Immature natural killer cell (primary cell): ENCODE data around the gene TEAD2. TPM values are rescaled to one million over a fixed set of nuclear protein-coding genes. Genes with fewer than 3 reads are reported as not detected.

ENCODE experiments used
- DNase-seq, 3 donors: peaks; one replicate each; pipeline ENCODE4 v3.0.0; 2022; ENCODE audit warnings: mixed read lengths in 1 of 3
- H3K27ac Mint-ChIP-seq, 6 donors: one replicate each; pipeline ENCODE4 v1.8.0; 2020; ENCODE audit warnings: mixed read lengths in 6 of 6, mild to moderate bottlenecking in 5 of 6, inconsistent platforms in 4 of 6, moderate library complexity in 3 of 6
- H3K27me3 Mint-ChIP-seq, 3 donors: one replicate each; pipeline ENCODE4 v1.8.0; 2020 to 2021; ENCODE audit warnings: low read depth in 3 of 3, mild to moderate bottlenecking in 3 of 3, mixed read lengths in 3 of 3, moderate library complexity in 3 of 3, inconsistent platforms in 1 of 3
- H3K36me3 Mint-ChIP-seq, 3 donors: one replicate each; pipeline ENCODE4 v1.8.0; 2020; ENCODE audit warnings: mixed read lengths in 3 of 3, inconsistent platforms in 2 of 3, mild to moderate bottlenecking in 2 of 3
- H3K4me1 Mint-ChIP-seq, 2 donors: one replicate each; pipeline ENCODE4 v1.8.0; 2020; ENCODE audit warnings: inconsistent platforms in 2 of 2, mild to moderate bottlenecking in 2 of 2, mixed read lengths in 2 of 2, moderate library complexity in 1 of 2
- H3K4me3 Mint-ChIP-seq, 5 donors: one replicate each; pipeline ENCODE4 v1.8.0; 2020; ENCODE audit warnings: mild to moderate bottlenecking in 5 of 5, mixed read lengths in 5 of 5, inconsistent platforms in 3 of 5, moderate library complexity in 3 of 5
- H3K9me3 Mint-ChIP-seq, 6 donors: one replicate each; pipeline ENCODE4 v1.8.0; 2020; ENCODE audit warnings: mild to moderate bottlenecking in 6 of 6, mixed read lengths in 6 of 6, inconsistent platforms in 4 of 6, moderate library complexity in 3 of 6
- polyA plus RNA-seq, 3 donors: library from polyadenylated mRNA; unstranded; fragments of 300-500 nt; fragmentation: Illumina TruSeq; gene quantifications; one replicate each; pipeline ENCODE4 v1.2.3, GENCODE V29; 2021

TEAD2 gene
- not detected for polyA plus RNA-seq

- no peaks in the 10 kb centered on the region for H3K9me3 Mint-ChIP-seq
Measured at GRCh38 chr19:49362048-49362928, at the start of gene TEAD2. TSS of gene TEAD2 (minus strand) at chr19:49362416. CDS start at chr19:49360075, 2,341 bp downstream.

GRCh38 chr19:49411681-49412326, 49.6 kb upstream of the TEAD2 start:
- DNase-seq, result no peak
- H3K27me3 Mint-ChIP-seq, result peaks cover 9 to 10% (median 9%) of the 10 kb centered on the region in 3 donors
- peaks cover 0 to 1% (median 0%) of the 10 kb centered on the region in 6 donors for H3K9me3 Mint-ChIP-seq
- H3K27ac Mint-ChIP-seq, result peak overlapping the region in 1 of 6 donors; percentile 24
- no peak overlapping the region for H3K4me3 Mint-ChIP-seq
- peaks cover 12 to 14% of the 10 kb centered on the region in 2 donors for H3K4me1 Mint-ChIP-seq
- peaks cover 0 to 4% (median 0%) of the 10 kb centered on the region in 3 donors for H3K36me3 Mint-ChIP-seq

More at GRCh38 chr19:49362048-49362928, at the start of gene TEAD2:
- peaks cover 6 to 11% of the 10 kb centered on the region in 2 donors for H3K4me1 Mint-ChIP-seq
- no peak for DNase-seq
- H3K27ac Mint-ChIP-seq, result no peak within 1 kb of the TSS
- H3K36me3 Mint-ChIP-seq, result no peaks in the 10 kb centered on the region
- H3K4me3 Mint-ChIP-seq, result peak within 1 kb of the TSS; percentile 12 to 60 (median 44)
- peaks cover 5 to 16% (median 15%) of the 10 kb centered on the region in 3 donors for H3K27me3 Mint-ChIP-seq

- Mint-ChIP-seq H3K4me3 (peak overlapping the region in 3 of 5 donors; percentile 19 to 33 (median 19)), H3K36me3 (peaks cover 0 to 4% (median 0%) of the 10 kb centered on the region in 3 donors), H3K27me3 (peaks cover 4 to 9% (median 8%) of the 10 kb centered on the region in 3 donors), H3K4me1 (peaks cover 12 to 14% of the 10 kb centered on the region in 2 donors), H3K9me3 (peaks cover 0 to 1% (median 0%) of the 10 kb centered on the region in 6 donors), H3K27ac (peak overlapping the region in 5 of 6 donors; percentile 0 to 84 (median 54))
- DNase-seq, result no peak
Measured at GRCh38 chr19:49409441-49410029, 47.3 kb upstream of the TEAD2 start.

GRCh38 chr19:49408816-49409440, 46.7 kb upstream of the TEAD2 start:
- H3K9me3 Mint-ChIP-seq, result peaks cover 0 to 1% (median 0%) of the 10 kb centered on the region in 6 donors
- peak overlapping the region in 4 of 6 donors; percentile 0 to 79 (median 47) for H3K27ac Mint-ChIP-seq
- H3K4me3 Mint-ChIP-seq, result peak overlapping the region in 1 of 5 donors; percentile 33
- H3K27me3 Mint-ChIP-seq, result peaks cover 4 to 9% (median 8%) of the 10 kb centered on the region in 3 donors
- peaks cover 0 to 4% (median 0%) of the 10 kb centered on the region in 3 donors for H3K36me3 Mint-ChIP-seq
- H3K4me1 Mint-ChIP-seq, result peaks cover 12 to 14% of the 10 kb centered on the region in 2 donors
- DNase-seq, result no peak

- peaks cover 0 to 4% (median 0%) of the 10 kb centered on the region in 3 donors for H3K36me3 Mint-ChIP-seq
- H3K4me3 Mint-ChIP-seq, result no peak overlapping the region
- H3K9me3 Mint-ChIP-seq, result peaks cover 0 to 1% (median 0%) of the 10 kb centered on the region in 6 donors
- peaks cover 4 to 9% (median 5%) of the 10 kb centered on the region in 3 donors for H3K27me3 Mint-ChIP-seq
- no peak for DNase-seq
- peaks cover 12 to 14% of the 10 kb centered on the region in 2 donors for H3K4me1 Mint-ChIP-seq
- peak overlapping the region in 2 of 6 donors; percentile 19 to 42 for H3K27ac Mint-ChIP-seq
Measured at GRCh38 chr19:49407482-49408015, 45.3 kb upstream of the TEAD2 start.

- no peak overlapping the region for H3K4me3 Mint-ChIP-seq
- no peak for DNase-seq
- peaks cover 0 to 1% (median 0%) of the 10 kb centered on the region in 6 donors for H3K9me3 Mint-ChIP-seq
- no peak overlapping the region for H3K27ac Mint-ChIP-seq
- peaks cover 12 to 14% of the 10 kb centered on the region in 2 donors for H3K4me1 Mint-ChIP-seq
- peaks cover 3 to 10% (median 4%) of the 10 kb centered on the region in 3 donors for H3K27me3 Mint-ChIP-seq
- peaks cover 0 to 4% (median 0%) of the 10 kb centered on the region in 3 donors for H3K36me3 Mint-ChIP-seq
Measured at GRCh38 chr19:49407079-49407478, 44.9 kb upstream of the TEAD2 start.

GRCh38 chr19:49403404-49404187, 41.4 kb upstream of the TEAD2 start:
- Mint-ChIP-seq H3K36me3 (peaks cover 0 to 4% (median 0%) of the 10 kb centered on the region in 3 donors), H3K4me1 (peaks cover 0 to under 1% of the 10 kb centered on the region in 2 donors), H3K27me3 (peaks cover under 1 to 4% (median 2%) of the 10 kb centered on the region in 3 donors), H3K27ac (no peak overlapping the region), H3K9me3 (peaks cover 0 to 1% (median 0%) of the 10 kb centered on the region in 6 donors), H3K4me3 (no peak overlapping the region)
- no peak for DNase-seq

- Mint-ChIP-seq H3K9me3 (no peaks in the 10 kb centered on the region), H3K4me1 (no peaks in the 10 kb centered on the region), H3K36me3 (no peaks in the 10 kb centered on the region), H3K27ac (no peak overlapping the region), H3K4me3 (no peak overlapping the region), H3K27me3 (peaks cover 0 to 5% (median 2%) of the 10 kb centered on the region in 3 donors)
- DNase-seq, result no peak
Measured at GRCh38 chr19:49400029-49400428, 37.8 kb upstream of the TEAD2 start.

- Mint-ChIP-seq H3K4me3 (no peak overlapping the region), H3K4me1 (no peaks in the 10 kb centered on the region), H3K36me3 (no peaks in the 10 kb centered on the region), H3K9me3 (no peaks in the 10 kb centered on the region), H3K27me3 (peaks cover 0 to 7% (median 2%) of the 10 kb centered on the region in 3 donors), H3K27ac (no peak overlapping the region)
- DNase-seq, result no peak
Measured at GRCh38 chr19:49398931-49399330, 36.7 kb upstream of the TEAD2 start.

GRCh38 chr19:49398001-49398615, 35.9 kb upstream of the TEAD2 start:
- no peak for DNase-seq
- Mint-ChIP-seq H3K9me3 (no peaks in the 10 kb centered on the region), H3K4me1 (no peaks in the 10 kb centered on the region), H3K4me3 (no peak overlapping the region), H3K36me3 (no peaks in the 10 kb centered on the region), H3K27ac (no peak overlapping the region), H3K27me3 (peaks cover 0 to 8% (median 2%) of the 10 kb centered on the region in 3 donors)

- H3K27ac Mint-ChIP-seq, result no peak overlapping the region
- peaks cover 4 to 5% of the 10 kb centered on the region in 2 donors for H3K4me1 Mint-ChIP-seq
- H3K9me3 Mint-ChIP-seq, result no peaks in the 10 kb centered on the region
- H3K36me3 Mint-ChIP-seq, result no peaks in the 10 kb centered on the region
- H3K27me3 Mint-ChIP-seq, result peaks cover 0 to 11% (median 2%) of the 10 kb centered on the region in 3 donors
- DNase-seq, result no peak
- no peak overlapping the region for H3K4me3 Mint-ChIP-seq
Measured at GRCh38 chr19:49396738-49397505, 34.7 kb upstream of the TEAD2 start.
